ENCODE results near the gene PARP15.

The PARP15 gene

DNA sequence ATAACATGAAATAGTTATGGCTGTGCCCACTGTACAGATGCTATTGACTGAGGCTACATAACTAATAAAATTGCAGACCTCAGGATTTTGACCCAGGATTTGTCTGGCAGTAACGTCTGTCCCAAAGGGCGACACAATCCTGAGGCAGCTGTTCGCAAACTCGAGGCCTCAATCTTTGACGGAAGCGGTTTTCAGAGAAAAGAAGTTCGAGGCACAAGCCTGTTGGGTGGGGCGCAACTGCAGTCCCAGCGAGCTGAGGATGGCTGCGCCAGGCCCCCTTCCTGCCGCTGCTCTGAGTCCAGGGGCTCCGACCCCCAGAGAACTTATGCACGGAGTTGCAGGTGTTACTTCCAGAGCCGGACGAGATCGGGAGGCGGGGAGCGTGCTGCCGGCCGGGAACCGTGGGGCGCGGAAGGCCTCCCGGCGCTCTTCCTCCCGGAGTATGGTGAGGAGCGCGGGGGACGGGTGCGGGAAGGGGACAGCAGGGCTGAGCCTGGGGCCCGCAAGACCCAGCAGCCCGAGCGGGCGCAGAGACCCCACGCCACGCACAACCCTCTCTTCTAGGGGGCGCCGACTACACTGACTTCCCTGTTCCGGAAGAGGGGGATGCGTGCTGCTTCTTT, at the start of gene PARP15:
Gene PARP15 (plus strand): TSS at position 242 of the 623 bp plus-strand sequence. CDS start 18 bp downstream, at position 260.
- ChIA-PET CTCF (no interaction called here), POLR2A (ENCODE audit: low non-redundant PET) (no interaction called here)
- no peak for TF ChIP-seq CTCF (conservative IDR thresholded peaks at IDR 0.05; ENCODE audit: low read depth)

DNA sequence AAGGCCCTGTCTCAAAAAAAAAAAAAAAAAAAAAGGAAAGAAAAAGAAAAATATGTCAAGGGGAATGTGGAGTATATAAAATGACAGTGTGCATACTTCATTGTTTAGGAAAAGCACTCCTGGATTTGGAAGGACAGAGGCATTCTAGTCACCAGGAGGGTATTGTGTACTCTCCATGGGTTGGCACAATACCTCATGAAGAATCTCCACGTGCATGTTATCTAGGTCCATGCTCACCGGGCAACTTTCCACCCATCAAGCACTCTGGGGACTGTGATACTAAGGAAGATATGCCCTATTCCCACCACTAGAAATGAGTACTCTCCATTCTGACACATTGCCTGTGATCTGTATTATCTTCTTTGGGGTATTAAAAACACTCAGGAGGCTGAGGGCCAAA, 47.3 kb upstream of the PARP15 start:
- DNase-seq (ENCODE audit: low spot score), result no peak
- no peak overlapping the region for H3K27ac ChIP-seq
- ChIA-PET CTCF (no interaction called here), POLR2A (ENCODE audit: low non-redundant PET) (no interaction called here)
- no peak for TF ChIP-seq CTCF (conservative IDR thresholded peaks at IDR 0.05; ENCODE audit: low read depth)

More for the DNA sequence above, at the start of gene PARP15:
- DNase-seq (ENCODE audit: low spot score), result no peak
- no peak within 1 kb of the TSS for H3K27ac ChIP-seq

GRCh38 chr3:122533480-122533879, 44.0 kb upstream of the PARP15 start:
- no peak overlapping the region for H3K27ac ChIP-seq
- ChIA-PET CTCF (no interaction called here), POLR2A (ENCODE audit: low non-redundant PET) (interaction anchor here (0.6 kb wide), 1 partner anchor 16 kb away, joined by 6 read pairs; no protein-coding TSS in a partner anchor)
- TF ChIP-seq CTCF (conservative IDR thresholded peaks at IDR 0.05; ENCODE audit: low read depth), result no peak
- no peak for DNase-seq (ENCODE audit: low spot score)

GRCh38 chr3:122533931-122534334, 43.5 kb upstream of the PARP15 start:
- ChIA-PET POLR2A (ENCODE audit: low non-redundant PET) (interaction anchor here (0.6 kb wide), 1 partner anchor 17 kb away, joined by 6 read pairs; no protein-coding TSS in a partner anchor), CTCF (interaction anchor here (0.7 kb wide), 1 partner anchor 14 kb away, joined by 3 read pairs; no protein-coding TSS in a partner anchor)
- peak overlapping the region; percentile 65; the same call in 1 of the 2 replicates for H3K27ac ChIP-seq
- no peak for TF ChIP-seq CTCF (conservative IDR thresholded peaks at IDR 0.05; ENCODE audit: low read depth)
- DNase-seq (ENCODE audit: low spot score), result peak; percentile 88

DNA sequence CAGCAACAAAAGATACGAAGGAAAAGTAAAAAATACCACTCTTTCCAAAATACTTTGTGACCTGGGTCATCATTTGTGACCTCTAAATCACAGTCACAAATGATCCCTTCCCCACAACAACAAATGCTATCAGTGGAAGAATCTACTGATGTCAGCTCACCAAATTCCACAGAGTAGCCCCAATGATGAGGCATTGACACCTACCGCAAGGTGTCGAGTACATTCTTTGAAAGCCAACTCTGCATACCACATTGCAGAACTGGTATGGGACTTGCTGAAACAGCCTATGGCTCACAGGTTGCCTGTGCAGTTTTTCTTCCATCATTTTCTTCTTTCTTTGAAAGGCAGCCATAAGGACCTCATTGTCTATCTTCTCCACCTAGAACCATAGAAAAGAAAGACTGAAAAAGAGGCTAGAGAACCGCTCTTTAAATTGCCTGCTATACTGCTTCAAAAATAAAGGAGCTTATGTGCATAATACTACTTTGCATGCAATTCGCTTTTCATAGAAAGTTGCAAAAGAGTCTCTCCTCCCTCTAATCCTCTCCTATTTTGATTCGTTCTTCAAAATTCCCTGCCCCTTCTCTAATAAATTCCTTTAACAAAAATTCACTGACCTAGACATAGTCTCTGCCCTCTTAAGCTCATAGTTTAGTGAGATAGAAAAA, 41.4 kb upstream of the PARP15 start:
- DNase-seq (ENCODE audit: low spot score), result no peak
- CTCF ChIA-PET, result no interaction called here
- no peak for TF ChIP-seq CTCF (conservative IDR thresholded peaks at IDR 0.05; ENCODE audit: low read depth)

DNA sequence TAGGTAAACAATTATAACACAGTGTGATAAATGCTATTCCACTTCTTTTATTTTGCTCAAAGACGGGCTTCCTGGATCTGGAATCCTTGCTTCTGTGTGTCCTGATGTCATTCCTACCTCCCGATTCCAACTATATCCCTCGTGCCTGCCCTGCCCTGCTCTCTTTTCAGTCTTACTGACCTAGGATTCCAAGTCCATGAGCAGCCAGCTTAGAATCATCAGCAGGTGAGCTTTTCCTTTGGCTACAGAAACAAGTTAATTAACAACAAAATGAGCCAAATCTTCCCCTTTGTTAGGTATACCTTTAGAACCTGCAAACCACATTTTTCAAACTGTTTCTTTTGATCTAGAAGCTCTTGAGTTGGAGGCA, 40.8 kb upstream of the PARP15 start:
- no peak overlapping the region for H3K27ac ChIP-seq
- ChIA-PET POLR2A (ENCODE audit: low non-redundant PET) (no interaction called here), CTCF (no interaction called here)
- no peak for DNase-seq (ENCODE audit: low spot score)
- no peak for TF ChIP-seq CTCF (conservative IDR thresholded peaks at IDR 0.05; ENCODE audit: low read depth)

More for the DNA sequence above, 41.4 kb upstream of the PARP15 start:
- POLR2A ChIA-PET (ENCODE audit: low non-redundant PET), result no interaction called here
- no peak overlapping the region for H3K27ac ChIP-seq
